Prostate gland (tissue), 2 donors: ENCODE measurements around the gene ITGA7. TPM values are rescaled to one million over a fixed set of nuclear protein-coding genes. Genes with fewer than 3 reads are reported as not detected.

ENCODE experiments used
- DNase-seq: peaks from one replicate; pipeline ENCODE4 v3.0.0-alpha.2; 2019; ENCODE audit warnings: low spot score
- H3K27ac ChIP-seq, 2 donors: fragments of 200-600 bp; sonication (generic); 2 replicates each; pipeline ENCODE4 v1.5.1; 2017 to 2019
- H3K27me3 ChIP-seq: fragments of 200-600 bp; sonication (generic); replicated peaks from 2 replicates; pipeline ENCODE4 v1.5.1; 2019; ENCODE audit not compliant: insufficient read depth
- H3K36me3 ChIP-seq, 2 donors: fragments of 200-600 bp; sonication (generic); 1 replicate in 1 of 2; 2 replicates in 1 of 2; pipeline versions ENCODE4 v1.5.1 to v1.8.1; 2017 to 2019
- H3K4me1 ChIP-seq: fragments of 200-600 bp; sonication (generic); replicated peaks from 2 replicates; pipeline ENCODE4 v1.5.1; 2019
- H3K4me3 ChIP-seq, 2 donors: fragments of 200-600 bp; sonication (generic); 2 replicates each; pipeline ENCODE4 v1.5.1; 2017 to 2019
- H3K9me3 ChIP-seq: fragments of 200-600 bp; sonication (generic); 2 replicates; pipeline ENCODE4 v1.5.1; 2017
- CTCF ChIP-seq, 4 experiments: fragments of 200-600 bp in 2 of 4; fragments of 450-650 bp in 2 of 4; sonication (generic) in 2 of 4; IDR thresholded peaks; 1 replicate in 3 of 4; 2 replicates in 1 of 4; pipeline ENCODE4 v1.5.1; 2016 to 2019; ENCODE audit warnings: antibody characterized with exemption in 4 of 4, mild to moderate bottlenecking in 2 of 4, moderate library complexity in 2 of 4
- POLR2A ChIP-seq: fragments of 450-650 bp; IDR thresholded peaks from one replicate; pipeline ENCODE4 v1.6.1; 2016; ENCODE audit warnings: antibody characterized with exemption, mild to moderate bottlenecking
- POLR2AphosphoS5 ChIP-seq: sonication (generic); formaldehyde crosslinking; IDR thresholded peaks from one replicate; pipeline ENCODE4 v1.6.1; 2017; ENCODE audit warnings: antibody characterized with exemption
- WGBS: methylation state at CpG from one replicate; pipeline ENCODE4 v1.1.5; 2018; 5-methylcytosine and 5-hydroxymethylcytosine counted together
- intact Hi-C: fragments of 100-400 bp; cut with DNase I; formaldehyde crosslinking; loops from one replicate; pipeline ENCODE4 v1.14.2; 2022
- total RNA-seq, 2 donors: library from RNA; depleted of rRNA; stranded (reverse); fragments of >200 nt; gene quantifications; one replicate each; pipeline ENCODE4 v1.1.0, GENCODE V29; 2016

ITGA7 gene
- total RNA-seq, 2 donors from 2014 or later: 17.4 to 37.0 TPM

GRCh38 chr12:55711786-55712553, 4.3 kb upstream of the ITGA7 start:
- Histone ChIP-seq H3K36me3 (no peaks in the 10 kb centered on the region), H3K4me1 (peaks cover 8% of the 10 kb centered on the region), H3K9me3 (no peaks in the 10 kb centered on the region), H3K4me3 (no peak overlapping the region), H3K27ac (no peak overlapping the region), H3K27me3 (no peaks in the 10 kb centered on the region)
- no peak for DNase-seq
- 50% methylated on average over 4 of the region's 4 CpGs for WGBS
- TF ChIP-seq CTCF (IDR thresholded peaks at IDR 0.05): no peak
- TF ChIP-seq POLR2AphosphoS5: no peak
- TF ChIP-seq POLR2A: no peak
- intact Hi-C loops: no loop called here

GRCh38 chr12:55708695-55709233, 1.1 kb upstream of the ITGA7 start:
- Histone ChIP-seq H3K27ac (peak overlapping the region; percentile 62 to 65), H3K27me3 (no peaks in the 10 kb centered on the region), H3K36me3 (no peaks in the 10 kb centered on the region), H3K4me1 (no peaks in the 10 kb centered on the region), H3K4me3 (no peak overlapping the region), H3K9me3 (no peaks in the 10 kb centered on the region)
- intact Hi-C loops: no loop called here
- TF ChIP-seq CTCF (IDR thresholded peaks at IDR 0.05) (no peak), POLR2AphosphoS5 (no peak), POLR2A (peak; percentile 10)
- DNase-seq: no peak
- 21% methylated on average over 3 of the region's 3 CpGs for whole genome bisulfite sequencing

- DNase-seq: no peak
- H3K4me1 ChIP-seq: no peaks in the 10 kb centered on the region
- peak overlapping the region; percentile 62 to 65 for H3K27ac ChIP-seq
- peak overlapping the region; percentile 39 to 43 for H3K4me3 ChIP-seq
- no peaks in the 10 kb centered on the region for H3K36me3 ChIP-seq
- no peaks in the 10 kb centered on the region for H3K27me3 ChIP-seq
- H3K9me3 ChIP-seq: no peaks in the 10 kb centered on the region
- intact Hi-C loops: no loop called here
- TF ChIP-seq CTCF (IDR thresholded peaks at IDR 0.05) (no peak), POLR2A (no peak), POLR2AphosphoS5 (no peak)
- 5% methylated on average over 22 of the region's 22 CpGs for WGBS
These were observed 459 bp downstream of the ITGA7 start for GRCh38 chr12:55707219-55707671.

- peak overlapping the region; percentile 62 to 65 for H3K27ac ChIP-seq
- no peaks in the 10 kb centered on the region for H3K9me3 ChIP-seq
- no peaks in the 10 kb centered on the region for H3K4me1 ChIP-seq
- H3K36me3 ChIP-seq: no peaks in the 10 kb centered on the region
- intact Hi-C loops: no loop called here
- DNase-seq: no peak
- H3K27me3 ChIP-seq: no peaks in the 10 kb centered on the region
- H3K4me3 ChIP-seq: peak overlapping the region; percentile 39 to 43
- 51% methylated on average over 2 of the region's 2 CpGs for WGBS
- TF ChIP-seq POLR2AphosphoS5 (no peak), POLR2A (no peak), CTCF (IDR thresholded peaks at IDR 0.05) (no peak)
These were observed 1.0 kb downstream of the ITGA7 start for GRCh38 chr12:55706568-55707218.
